Chondrocyte (in vitro differentiated cells): ENCODE data around the gene MAP4K3. TPM values are rescaled to one million over a fixed set of nuclear protein-coding genes. Genes with fewer than 3 reads are reported as not detected.

ENCODE experiments used
- DNase-seq: peaks from one replicate; pipeline ENCODE4 v3.0.0; 2021; ENCODE audit warnings: mixed read lengths, low spot score
- H3K27ac Mint-ChIP-seq: one replicate; pipeline ENCODE4 v1.8.0; 2021; ENCODE audit warnings: mild to moderate bottlenecking, moderate library complexity, mixed read lengths; ENCODE audit not compliant: unreplicated experiment
- H3K27me3 Mint-ChIP-seq: 2 replicates; pipeline ENCODE4 v1.8.0; 2021; ENCODE audit warnings: low read depth, mixed read lengths
- H3K36me3 Mint-ChIP-seq: 2 replicates; pipeline ENCODE4 v1.8.0; 2021; ENCODE audit warnings: low read depth, mixed read lengths
- H3K4me1 Mint-ChIP-seq: 2 replicates; pipeline ENCODE4 v1.8.0; 2021; ENCODE audit warnings: low read depth, mild to moderate bottlenecking, mixed read lengths
- H3K4me3 Mint-ChIP-seq: one replicate; pipeline ENCODE4 v1.8.0; 2021; ENCODE audit warnings: mild to moderate bottlenecking, moderate library complexity, mixed read lengths; ENCODE audit not compliant: unreplicated experiment
- H3K9me3 Mint-ChIP-seq: 2 replicates; pipeline ENCODE4 v1.8.0; 2021; ENCODE audit warnings: low read depth, mixed read lengths
- CTCF ChIP-seq: fragments of 200-600 bp; sonication (generic); IDR thresholded peaks from 2 replicates; pipeline ENCODE4 v1.5.0; 2021; ENCODE audit warnings: antibody characterized with exemption, mild to moderate bottlenecking, moderate library complexity
- total RNA-seq: library from RNA; stranded (reverse); gene quantifications from 3 replicates; pipeline ENCODE4 v1.2.1, GENCODE V29; 2021

MAP4K3 gene
- total RNA-seq, 1 donor from 2014 or later = 35.3 TPM

GRCh38 chr2:39399570-39399969 is 37.5 kb downstream of the MAP4K3 start:
- no peak for TF ChIP-seq CTCF
- no peak overlapping the region for H3K27ac Mint-ChIP-seq
- H3K27me3 Mint-ChIP-seq = no peaks in the 10 kb centered on the region
- no peak overlapping the region for H3K4me3 Mint-ChIP-seq
- no peak for DNase-seq
- peaks cover 55% of the 10 kb centered on the region for H3K4me1 Mint-ChIP-seq
- no peaks in the 10 kb centered on the region for H3K36me3 Mint-ChIP-seq
- no peaks in the 10 kb centered on the region for H3K9me3 Mint-ChIP-seq

GRCh38 chr2:39395313-39395712 is 41.8 kb downstream of the MAP4K3 start:
- Mint-ChIP-seq H3K4me3 (no peak overlapping the region), H3K27me3 (no peaks in the 10 kb centered on the region), H3K4me1 (peaks cover 45% of the 10 kb centered on the region), H3K36me3 (no peaks in the 10 kb centered on the region), H3K27ac (no peak overlapping the region), H3K9me3 (no peaks in the 10 kb centered on the region)
- TF ChIP-seq CTCF = no peak
- no peak for DNase-seq

GRCh38 chr2:39394516-39394961 is 42.5 kb downstream of the MAP4K3 start:
- H3K36me3 Mint-ChIP-seq = no peaks in the 10 kb centered on the region
- no peak overlapping the region for H3K27ac Mint-ChIP-seq
- TF ChIP-seq CTCF = no peak
- H3K4me1 Mint-ChIP-seq = peaks cover 40% of the 10 kb centered on the region
- no peak overlapping the region for H3K4me3 Mint-ChIP-seq
- H3K9me3 Mint-ChIP-seq = no peaks in the 10 kb centered on the region
- no peaks in the 10 kb centered on the region for H3K27me3 Mint-ChIP-seq
- DNase-seq = no peak

GRCh38 chr2:39392672-39393071 is 44.4 kb downstream of the MAP4K3 start:
- no peaks in the 10 kb centered on the region for H3K27me3 Mint-ChIP-seq
- no peak for DNase-seq

GRCh38 chr2:39390216-39390615 is 46.9 kb downstream of the MAP4K3 start:
- H3K4me3 Mint-ChIP-seq = no peak overlapping the region
- no peaks in the 10 kb centered on the region for H3K27me3 Mint-ChIP-seq
- H3K4me1 Mint-ChIP-seq = peaks cover 31% of the 10 kb centered on the region
- peaks cover 5% of the 10 kb centered on the region for H3K9me3 Mint-ChIP-seq
- no peak overlapping the region for H3K27ac Mint-ChIP-seq
- no peak for TF ChIP-seq CTCF
- DNase-seq = no peak
- peaks cover 3% of the 10 kb centered on the region for H3K36me3 Mint-ChIP-seq

More at GRCh38 chr2:39392672-39393071, 44.4 kb downstream of the MAP4K3 start:
- Mint-ChIP-seq H3K27ac (no peak overlapping the region), H3K4me3 (no peak overlapping the region), H3K4me1 (peaks cover 34% of the 10 kb centered on the region), H3K9me3 (no peaks in the 10 kb centered on the region), H3K36me3 (no peaks in the 10 kb centered on the region)
- no peak for TF ChIP-seq CTCF
